Trophoblast cell (in vitro differentiated cells and primary cell): ENCODE measurements around the gene PXN.

Experiments
- DNase-seq, 2 donors: peaks; one replicate each; pipeline ENCODE4 v3.0.0-alpha.2; 2016
- H2AFZ ChIP-seq: 2 replicates; pipeline ENCODE4 v1.6.1; 2013; ENCODE audit warnings: low read length, moderate library complexity, mild to moderate bottlenecking; ENCODE audit not compliant: insufficient read depth, poor library complexity
- H2AK5ac ChIP-seq: 2 replicates; pipeline ENCODE4 v1.6.1; 2013; ENCODE audit warnings: mild to moderate bottlenecking, low read length
- H2BK120ac ChIP-seq: 2 replicates; pipeline ENCODE4 v1.6.1; 2013; ENCODE audit warnings: low read length, mild to moderate bottlenecking, moderate library complexity; ENCODE audit not compliant: insufficient read depth, poor library complexity
- H2BK12ac ChIP-seq: 2 replicates; pipeline ENCODE4 v1.6.1; 2013; ENCODE audit warnings: mild to moderate bottlenecking, low read length, moderate library complexity
- H2BK5ac ChIP-seq: 2 replicates; pipeline ENCODE4 v1.6.1; 2013; ENCODE audit warnings: low read length, low read depth, moderate library complexity, mild to moderate bottlenecking; ENCODE audit not compliant: poor library complexity
- H3K14ac ChIP-seq: 2 replicates; pipeline ENCODE4 v1.6.1; 2013; ENCODE audit warnings: mild to moderate bottlenecking, low read length
- H3K18ac ChIP-seq: 2 replicates; pipeline ENCODE4 v1.6.1; 2013; ENCODE audit warnings: mild to moderate bottlenecking, low read length
- H3K23ac ChIP-seq: 2 replicates; pipeline ENCODE4 v1.6.1; 2013; ENCODE audit warnings: low read length
- H3K27ac ChIP-seq: 2 replicates; pipeline ENCODE4 v1.5.1; 2013; ENCODE audit warnings: low read depth, mild to moderate bottlenecking, inconsistent platforms, low read length, moderate library complexity
- H3K27me3 ChIP-seq: 2 replicates; pipeline ENCODE4 v1.6.1; 2013; ENCODE audit warnings: inconsistent platforms, mild to moderate bottlenecking, low read length, moderate library complexity; ENCODE audit not compliant: insufficient read depth
- H3K36me3 ChIP-seq, 2 experiments: 1 replicate in 1 of 2; 2 replicates in 1 of 2; pipeline ENCODE4 v1.6.1; 2013; ENCODE audit warnings: low read length in 2 of 2, mild to moderate bottlenecking in 2 of 2, moderate library complexity in 1 of 2; ENCODE audit not compliant: insufficient read depth in 2 of 2, control insufficient read depth in 1 of 2
- H3K4ac ChIP-seq: 2 replicates; pipeline ENCODE4 v1.6.1; 2013; ENCODE audit warnings: low read depth, mild to moderate bottlenecking, low read length, moderate library complexity
- H3K4me1 ChIP-seq, 2 experiments: 1 replicate in 1 of 2; 2 replicates in 1 of 2; pipeline ENCODE4 v1.6.1; 2013; ENCODE audit warnings: low read length in 2 of 2, mild to moderate bottlenecking in 2 of 2, moderate library complexity in 1 of 2; ENCODE audit not compliant: insufficient read depth in 2 of 2, control insufficient read depth in 1 of 2
- H3K4me2 ChIP-seq: 2 replicates; pipeline ENCODE4 v1.6.1; 2013; ENCODE audit warnings: inconsistent platforms, mild to moderate bottlenecking, low read length, moderate library complexity
- H3K4me3 ChIP-seq: 2 replicates; pipeline ENCODE4 v1.5.1; 2013; ENCODE audit warnings: mild to moderate bottlenecking, low read depth, low read length, inconsistent platforms
- H3K79me1 ChIP-seq: one replicate; pipeline ENCODE4 v1.6.1; 2013; ENCODE audit warnings: low read length
- H3K79me2 ChIP-seq: 2 replicates; pipeline ENCODE4 v1.6.1; 2013; ENCODE audit warnings: low read length, mild to moderate bottlenecking; ENCODE audit not compliant: control insufficient read depth, insufficient read depth, poor library complexity
- H3K9ac ChIP-seq: 2 replicates; pipeline ENCODE4 v1.6.1; 2013; ENCODE audit warnings: mild to moderate bottlenecking, low read length
- H3K9me3 ChIP-seq: 2 replicates; pipeline ENCODE4 v1.6.1; 2013; ENCODE audit warnings: low read depth, mild to moderate bottlenecking, control low read depth, inconsistent platforms, low read length; ENCODE audit not compliant: insufficient read depth
- H4K12ac ChIP-seq: 2 replicates; pipeline ENCODE4 v1.6.1; 2013; ENCODE audit warnings: low read depth, mild to moderate bottlenecking, low read length, moderate library complexity
- H4K8ac ChIP-seq: 2 replicates; pipeline ENCODE4 v1.6.1; 2013; ENCODE audit warnings: low read depth, mild to moderate bottlenecking, low read length, moderate library complexity
- H4K91ac ChIP-seq: one replicate; pipeline ENCODE4 v1.6.1; 2013; ENCODE audit warnings: low read depth, mild to moderate bottlenecking, low read length, moderate library complexity
- WGBS: extraction: QIAGEN DNeasy Blood & Tissue Kit; methylation state at CpG from one replicate; pipeline ENCODE4 v1.1.7; 2013; ENCODE audit warnings: missing lambda C conversion rate; ENCODE audit not compliant: insufficient read length, insufficient coverage; ENCODE audit errors: extremely low coverage; 5-methylcytosine and 5-hydroxymethylcytosine counted together

PXN gene

DNA sequence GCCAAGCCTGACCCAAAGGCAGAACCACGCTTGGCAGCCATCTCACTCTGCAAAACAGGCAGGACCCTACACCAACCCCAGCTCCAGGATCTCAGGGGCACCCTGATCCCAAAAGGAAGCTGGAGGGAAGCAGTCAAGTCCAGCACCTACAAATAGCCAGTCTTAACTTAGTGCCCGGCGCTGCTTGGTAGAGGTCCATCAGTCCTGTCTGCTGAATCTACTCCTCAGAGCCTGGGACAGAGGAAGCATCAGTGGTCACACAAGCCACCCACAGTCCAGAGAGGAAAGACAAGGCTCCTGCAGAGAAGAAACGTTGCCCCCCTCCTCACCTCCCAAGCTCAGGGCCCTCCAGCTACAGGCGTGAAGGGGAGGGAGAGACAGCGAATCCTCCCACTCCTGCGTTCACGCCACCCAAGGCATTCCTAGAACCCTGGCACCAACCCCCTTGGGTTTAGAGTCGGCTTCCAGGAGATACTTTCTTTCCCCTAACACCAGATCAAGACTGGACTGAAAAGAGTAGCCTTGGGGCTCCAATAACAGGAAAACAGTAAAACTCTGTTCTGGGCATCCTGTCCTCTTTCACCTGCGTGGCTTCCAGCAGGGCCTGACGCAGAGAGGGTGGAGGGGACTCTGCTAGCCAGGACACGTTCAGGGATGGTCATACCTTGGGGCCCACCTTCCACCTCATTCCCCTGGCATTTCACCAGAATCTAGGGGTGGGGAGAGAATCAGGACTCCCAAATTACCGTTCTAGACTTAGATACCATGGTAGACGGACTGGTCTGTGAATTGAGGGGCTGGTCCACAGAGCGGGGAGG, 1.2 kb downstream of the PXN start:
- Histone ChIP-seq H2BK12ac (peak overlapping the region; percentile 48), H3K14ac (peak overlapping the region; percentile 98), H4K8ac (peak overlapping the region; percentile 75), H3K27ac (peak overlapping the region; percentile 87), H3K79me2 (peaks cover 46% of the 10 kb centered on the region), H3K9me3 (no peaks in the 10 kb centered on the region), H2BK120ac (peak overlapping the region; percentile 99), H3K23ac (no peak overlapping the region), H2BK5ac (peak overlapping the region; percentile 98), H3K4me3 (peak overlapping the region; percentile 98), H3K36me3 (peaks cover 4 to 5% of the 10 kb centered on the region in 2 experiments), H3K4me1 (peaks cover 28 to 37% of the 10 kb centered on the region in 2 experiments), H3K4ac (peak overlapping the region; percentile 78), H4K91ac (peak overlapping the region; percentile 96), H3K18ac (peak overlapping the region; percentile 99), H3K27me3 (no peaks in the 10 kb centered on the region), H2AK5ac (peak overlapping the region; percentile 99), H2AFZ (no peak overlapping the region), H3K4me2 (peak overlapping the region; percentile 92), H4K12ac (no peak overlapping the region), H3K79me1 (peaks cover 26% of the 10 kb centered on the region), H3K9ac (peak overlapping the region; percentile 99)
- no CpG with 5 or more reads among the region's 15 CpGs for WGBS
- DNase-seq, result no peak

DNA sequence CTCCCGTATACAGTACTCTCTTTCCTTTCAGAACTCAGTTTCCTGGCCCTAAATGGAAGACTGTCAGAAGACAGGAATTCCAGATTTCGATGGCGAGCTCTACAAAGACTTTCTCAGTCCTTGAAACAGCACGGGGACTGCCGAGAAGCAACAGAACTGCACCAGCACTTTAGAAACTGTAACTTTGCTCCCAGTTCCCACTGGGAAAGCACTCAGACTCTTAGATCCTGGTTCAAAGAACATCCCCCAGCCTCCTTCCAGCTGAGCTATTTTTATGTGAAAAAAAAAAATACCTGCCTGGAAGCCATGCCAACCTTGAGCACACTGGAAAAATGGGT, 1.8 kb downstream of the PXN start:
- Histone ChIP-seq H3K27me3 (no peaks in the 10 kb centered on the region), H2AK5ac (peak overlapping the region; percentile 49), H2AFZ (no peak overlapping the region), H3K79me1 (peaks cover 26% of the 10 kb centered on the region), H2BK120ac (peak overlapping the region; percentile 1), H3K4me1 (peaks cover 28 to 37% of the 10 kb centered on the region in 2 experiments), H3K79me2 (peaks cover 46% of the 10 kb centered on the region), H3K4me3 (peak overlapping the region; percentile 49), H3K18ac (no peak overlapping the region), H2BK12ac (no peak overlapping the region), H4K8ac (peak overlapping the region; percentile 36), H3K9me3 (no peaks in the 10 kb centered on the region), H3K36me3 (peaks cover 4 to 5% of the 10 kb centered on the region in 2 experiments), H4K12ac (no peak overlapping the region), H3K23ac (no peak overlapping the region), H3K27ac (peak overlapping the region; percentile 87), H3K4ac (peak overlapping the region; percentile 78), H3K9ac (peak overlapping the region; percentile 62), H3K14ac (peak overlapping the region; percentile 69), H3K4me2 (peak overlapping the region; percentile 92), H2BK5ac (peak overlapping the region; percentile 42), H4K91ac (peak overlapping the region; percentile 41)
- DNase-seq, result no peak
- WGBS, result no CpG with 5 or more reads among the region's 5 CpGs

DNA sequence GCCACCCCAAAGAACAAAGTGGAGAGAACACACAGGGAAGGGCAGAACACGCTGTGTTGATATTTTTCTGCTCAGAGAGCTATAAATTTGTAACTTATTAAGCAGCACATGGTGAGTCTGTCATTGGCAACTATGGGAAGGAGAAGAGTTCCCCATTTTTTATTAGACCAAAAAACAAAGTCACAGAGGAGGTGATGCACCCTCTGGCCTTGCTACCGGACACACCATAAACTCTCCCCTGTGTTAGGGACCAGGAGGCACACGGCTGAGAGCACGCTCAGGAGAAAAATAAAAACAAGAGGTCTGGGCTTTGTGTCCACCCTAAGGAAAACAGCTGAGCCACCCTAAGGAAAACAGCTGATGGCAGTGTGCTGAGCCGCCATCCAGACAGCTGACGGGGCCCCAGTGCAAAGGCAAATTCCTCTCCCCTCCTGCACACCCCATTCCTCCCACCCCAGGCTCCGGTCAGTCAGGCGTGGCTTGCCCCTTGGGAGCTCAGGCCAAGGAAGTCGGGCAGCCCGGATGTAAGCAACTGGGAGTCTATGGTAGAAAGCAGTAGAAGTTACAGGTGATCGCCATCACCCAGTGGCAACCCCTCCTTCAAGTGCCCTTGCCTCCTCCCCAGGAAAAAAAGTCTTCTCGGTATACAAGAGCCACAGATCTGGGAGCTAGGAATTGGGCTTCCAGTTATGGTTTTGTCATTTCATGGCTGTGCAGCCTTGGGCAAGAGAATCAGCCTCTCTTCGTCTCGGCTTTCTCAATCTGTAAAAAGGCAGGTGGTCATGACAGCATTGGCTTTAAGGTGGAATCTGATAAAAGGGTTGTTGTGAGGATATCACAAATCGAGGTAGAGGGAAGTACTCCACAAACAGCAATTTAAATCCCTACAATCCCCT, 2.4 kb downstream of the PXN start:
- DNase-seq, result peak in 1 of 2 donors; percentile 53
- Histone ChIP-seq H3K9ac (peak overlapping the region; percentile 43), H3K4me1 (peaks cover 32 to 40% of the 10 kb centered on the region in 2 experiments), H3K23ac (peak overlapping the region; percentile 50), H3K18ac (no peak overlapping the region), H2AFZ (no peak overlapping the region), H2BK120ac (peak overlapping the region; percentile 20), H2BK12ac (peak overlapping the region; percentile 7), H3K36me3 (peaks cover 4 to 5% of the 10 kb centered on the region in 2 experiments), H3K9me3 (no peaks in the 10 kb centered on the region), H4K91ac (no peak overlapping the region), H2BK5ac (no peak overlapping the region), H4K8ac (no peak overlapping the region), H3K4me3 (no peak overlapping the region), H3K4ac (peak overlapping the region; percentile 51), H3K27me3 (no peaks in the 10 kb centered on the region), H3K4me2 (peak overlapping the region; percentile 92), H3K14ac (no peak overlapping the region), H3K79me2 (peaks cover 50% of the 10 kb centered on the region), H3K27ac (no peak overlapping the region), H4K12ac (no peak overlapping the region), H2AK5ac (no peak overlapping the region), H3K79me1 (peaks cover 26% of the 10 kb centered on the region)
- no CpG with 5 or more reads among the region's 15 CpGs for WGBS

- Histone ChIP-seq H4K8ac (no peak overlapping the region), H3K14ac (no peak overlapping the region), H4K12ac (no peak overlapping the region), H3K23ac (peak overlapping the region; percentile 50), H2AK5ac (no peak overlapping the region), H4K91ac (no peak overlapping the region), H3K18ac (no peak overlapping the region), H2BK120ac (no peak overlapping the region), H3K4me3 (no peak overlapping the region), H3K4me2 (peak overlapping the region; percentile 92), H2BK12ac (peak overlapping the region; percentile 7), H3K79me2 (peaks cover 58% of the 10 kb centered on the region), H3K79me1 (peaks cover 26% of the 10 kb centered on the region), H3K36me3 (peaks cover 4 to 5% of the 10 kb centered on the region in 2 experiments), H3K27me3 (no peaks in the 10 kb centered on the region), H2BK5ac (no peak overlapping the region), H3K9ac (no peak overlapping the region), H3K4me1 (peaks cover 39 to 46% of the 10 kb centered on the region in 2 experiments), H3K9me3 (no peaks in the 10 kb centered on the region), H3K4ac (peak overlapping the region; percentile 88), H3K27ac (no peak overlapping the region), H2AFZ (no peak overlapping the region)
- peak; percentile 89 to 90 for DNase-seq
- no CpG with 5 or more reads among the region's 10 CpGs for WGBS
These were observed 3.3 kb downstream of the PXN start for GRCh38 chr12:120261951-120262851.
